Right lobe of liver (tissue), 6 donors: Measurements from ENCODE around the gene ZNF3. TPM values are rescaled to one million over a fixed set of nuclear protein-coding genes. Genes with fewer than 3 reads are reported as not detected.

Experiments
- ATAC-seq, 4 donors: fragments of 200-7000 bp; cut with Tn5 transposase; one replicate each; pipeline ENCODE4 v1.9.1; 2020; ENCODE audit warnings: mild to moderate bottlenecking in 4 of 4, moderate library complexity in 4 of 4
- DNase-seq, 3 donors: peaks; one replicate each; pipeline ENCODE4 v3.0.0-alpha.2; 2020
- H3K27ac ChIP-seq, 3 donors: fragments of 200-600 bp; one replicate each; pipeline ENCODE4 v1.8.0; 2022
- H3K27me3 ChIP-seq, 2 donors: fragments of 200-600 bp; one replicate each; pipeline ENCODE4 v1.8.0; 2022
- H3K36me3 ChIP-seq, 4 donors: fragments of 200-600 bp; sonication (generic) in 1 of 4; one replicate each; pipeline versions ENCODE4 v1.5.1 to v1.8.0; 2017 to 2022; ENCODE audit warnings: control low read depth in 1 of 4
- H3K4me1 ChIP-seq, 4 donors: fragments of 200-600 bp; sonication (generic) in 1 of 4; one replicate each; pipeline versions ENCODE4 v1.5.1 to v1.8.0; 2017 to 2022; ENCODE audit warnings: control low read depth in 1 of 4
- H3K4me3 ChIP-seq, 3 donors: fragments of 200-600 bp; one replicate each; pipeline ENCODE4 v1.8.0; 2022
- H3K9me3 ChIP-seq, 4 donors: fragments of 200-600 bp; sonication (generic) in 1 of 4; one replicate each; pipeline versions ENCODE4 v1.5.1 to v1.8.0; 2017 to 2022; ENCODE audit warnings: control low read depth in 1 of 4
- POLR2A ChIP-seq: fragments of 450-650 bp; IDR thresholded peaks from one replicate; pipeline ENCODE4 v1.6.1; 2017; ENCODE audit warnings: antibody characterized with exemption, mild to moderate bottlenecking
- WGBS: methylation state at CpG from one replicate; pipeline ENCODE4 v1.1.6; 2018; ENCODE audit warnings: low coverage, low lambda C conversion rate; ENCODE audit not compliant: insufficient coverage; ENCODE audit errors: missing lambda C conversion rate; 5-methylcytosine and 5-hydroxymethylcytosine counted together
- intact Hi-C, 2 donors: fragments of 100-400 bp; cut with DNase I; formaldehyde crosslinking; loops; one replicate each; pipeline versions ENCODE4 v1.11.2 to v1.14.1; 2022
- microRNA counts: library from miRNA; unstranded; fragments of <30 nt; microRNA quantifications from one replicate; lab custom pipeline; 2016
- microRNA-seq, 2 donors: library from miRNA; unstranded; fragments of <30 nt; microRNA quantifications; one replicate each; pipeline ENCODE4, GENCODE V29; 2019 to 2020
- small RNA-seq, 2 experiments: library from RNA; depleted of rRNA; stranded (forward); fragments of <200 nt; gene quantifications; one replicate each; pipeline ENCODE3, GENCODE V24; 2016
- total RNA-seq, 6 experiments: library from RNA; depleted of rRNA in 2 of 6; stranded (reverse); fragments of >200 nt in 2 of 6; fragmentation: NEBNext Ultra II Directional in 3 of 6; extraction: Animal tissue kit (Norgen Biotek cat#: 25700) in 3 of 6; gene quantifications; one replicate each; pipeline versions ENCODE4 v1.1.0 to v1.2.4, GENCODE V29; 2016 to 2023
- TF ChIP-seq, protein P1 (sequence below), 4 donors: fragments of 200-600 bp in 3 of 4; fragments of 450-650 bp in 1 of 4; IDR thresholded peaks; one replicate each; pipeline versions ENCODE4 v1.5.1 to v1.8.0; 2016 to 2022; ENCODE audit warnings: antibody characterized with exemption in 4 of 4, mild to moderate bottlenecking in 2 of 4
- donor health status: DM: no; HTN: yes; CAD: no.
- donor health status: DM: no; HTN: no; CAD: no.
- donor health status: DM: no; HTN: no; CAD: no.
- donor health status: DM: no; HTN: yes; CAD: no.
- donor health status: DM: no; HTN: yes; CAD: no.

ZNF3 gene
- total RNA-seq, 6 experiments from 2014 or later, result 9.7 to 18.8 (median 14.0) TPM

DNA sequence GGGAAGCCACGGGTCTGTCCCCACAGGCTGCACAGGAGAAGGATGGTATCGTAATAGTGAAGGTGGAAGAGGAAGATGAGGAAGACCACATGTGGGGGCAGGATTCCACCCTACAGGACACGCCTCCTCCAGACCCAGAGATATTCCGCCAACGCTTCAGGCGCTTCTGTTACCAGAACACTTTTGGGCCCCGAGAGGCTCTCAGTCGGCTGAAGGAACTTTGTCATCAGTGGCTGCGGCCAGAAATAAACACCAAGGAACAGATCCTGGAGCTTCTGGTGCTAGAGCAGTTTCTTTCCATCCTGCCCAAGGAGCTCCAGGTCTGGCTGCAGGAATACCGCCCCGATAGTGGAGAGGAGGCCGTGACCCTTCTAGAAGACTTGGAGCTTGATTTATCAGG, 58.0 kb downstream of the ZNF3 start:
- ATAC-seq (peak; percentile 4 to 31 (median 7)), DNase-seq (no peak)
- TF ChIP-seq, protein P1, sequence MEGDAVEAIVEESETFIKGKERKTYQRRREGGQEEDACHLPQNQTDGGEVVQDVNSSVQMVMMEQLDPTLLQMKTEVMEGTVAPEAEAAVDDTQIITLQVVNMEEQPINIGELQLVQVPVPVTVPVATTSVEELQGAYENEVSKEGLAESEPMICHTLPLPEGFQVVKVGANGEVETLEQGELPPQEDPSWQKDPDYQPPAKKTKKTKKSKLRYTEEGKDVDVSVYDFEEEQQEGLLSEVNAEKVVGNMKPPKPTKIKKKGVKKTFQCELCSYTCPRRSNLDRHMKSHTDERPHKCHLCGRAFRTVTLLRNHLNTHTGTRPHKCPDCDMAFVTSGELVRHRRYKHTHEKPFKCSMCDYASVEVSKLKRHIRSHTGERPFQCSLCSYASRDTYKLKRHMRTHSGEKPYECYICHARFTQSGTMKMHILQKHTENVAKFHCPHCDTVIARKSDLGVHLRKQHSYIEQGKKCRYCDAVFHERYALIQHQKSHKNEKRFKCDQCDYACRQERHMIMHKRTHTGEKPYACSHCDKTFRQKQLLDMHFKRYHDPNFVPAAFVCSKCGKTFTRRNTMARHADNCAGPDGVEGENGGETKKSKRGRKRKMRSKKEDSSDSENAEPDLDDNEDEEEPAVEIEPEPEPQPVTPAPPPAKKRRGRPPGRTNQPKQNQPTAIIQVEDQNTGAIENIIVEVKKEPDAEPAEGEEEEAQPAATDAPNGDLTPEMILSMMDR (IDR thresholded peaks at IDR 0.05), result no peak
- no peak for TF ChIP-seq POLR2A
- peaks cover 0 to 67% (median 30%) of the 10 kb centered on the region in 4 donors for H3K4me1 ChIP-seq
- peaks cover 0 to 58% (median 22%) of the 10 kb centered on the region in 4 donors for H3K36me3 ChIP-seq
- WGBS, result 31% methylated on average over 9 of the region's 12 CpGs
- H3K4me3 ChIP-seq, result peak overlapping the region in 2 of 3 donors; percentile 39 to 53
- no peaks in the 10 kb centered on the region for H3K9me3 ChIP-seq
- no peaks in the 10 kb centered on the region for H3K27me3 ChIP-seq
- H3K27ac ChIP-seq, result peak overlapping the region in 2 of 3 donors; percentile 72 to 83
- intact Hi-C loops, result no loop called here

GRCh38 chr7:100022621-100023020, 58.9 kb downstream of the ZNF3 start:
- H3K27ac ChIP-seq, result peak overlapping the region in 2 of 3 donors; percentile 72 to 83

DNA sequence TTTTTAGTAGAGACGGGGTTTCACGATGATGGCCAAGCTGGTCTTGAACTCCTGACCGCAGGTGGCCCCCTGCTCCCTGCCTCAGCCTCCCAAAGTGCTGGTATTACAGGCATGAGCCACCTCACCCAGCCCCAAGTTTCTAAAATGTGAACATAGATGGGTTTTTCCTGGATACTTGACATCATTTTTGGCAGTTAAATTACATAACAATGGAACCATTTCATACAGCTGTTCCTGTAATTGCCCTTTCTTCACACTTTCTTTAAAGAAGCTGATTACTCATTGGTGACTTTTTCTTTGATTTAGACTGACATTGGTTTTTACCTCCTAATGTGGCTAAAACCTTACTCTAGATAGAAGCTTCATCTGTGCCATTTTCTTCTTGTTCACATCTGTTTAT, 60.2 kb downstream of the ZNF3 start:
- intact Hi-C loops, result no loop called here
- H3K27ac ChIP-seq, result peak overlapping the region in 1 of 3 donors; percentile 65
- H3K9me3 ChIP-seq, result no peaks in the 10 kb centered on the region
- peaks cover 0 to 83% (median 35%) of the 10 kb centered on the region in 4 donors for H3K4me1 ChIP-seq
- TF ChIP-seq, protein P1 (IDR thresholded peaks at IDR 0.05), result no peak
- TF ChIP-seq POLR2A, result no peak
- no peaks in the 10 kb centered on the region for H3K27me3 ChIP-seq
- no peak for DNase-seq
- peaks cover 0 to 39% (median 19%) of the 10 kb centered on the region in 4 donors for H3K36me3 ChIP-seq
- ATAC-seq, result no peak
- no peak overlapping the region for H3K4me3 ChIP-seq
- WGBS, result no CpG with 5 or more reads among the region's 3 CpGs

More at GRCh38 chr7:100022621-100023020, 58.9 kb downstream of the ZNF3 start:
- DNase-seq (peak; percentile 51 to 90 (median 80)), ATAC-seq (peak; percentile 78 to 90 (median 88))
- Histone ChIP-seq H3K27me3 (no peaks in the 10 kb centered on the region), H3K4me3 (peak overlapping the region in 2 of 3 donors; percentile 39 to 53), H3K9me3 (no peaks in the 10 kb centered on the region), H3K36me3 (peaks cover 0 to 50% (median 22%) of the 10 kb centered on the region in 4 donors), H3K4me1 (peaks cover 0 to 76% (median 35%) of the 10 kb centered on the region in 4 donors)
- intact Hi-C loops, result no loop called here
- TF ChIP-seq, protein P1 (IDR thresholded peaks at IDR 0.05), result no peak
- TF ChIP-seq POLR2A, result no peak
- WGBS, result 15% methylated on average over 5 of the region's 5 CpGs

MicroRNAs within 50 kb of the gene (microRNA counts, 767-probe panel; counts per million panel counts)
- microRNA hsa-miR-106b-5p (lab: Ali Mortazavi, UCI) (237 counts per million), microRNA hsa-miR-25-3p (lab: Ali Mortazavi, UCI) (11,671 counts per million, percentile 69 among the panel's probes with 10 or more counts), microRNA hsa-miR-93-5p (lab: Ali Mortazavi, UCI) (10,907 counts per million, percentile 62 among the panel's probes with 10 or more counts)

Small RNA genes within 50 kb of the gene (microRNA-seq; reads per million reads assigned to microRNA genes)
- 1,437 to 1,735 reads per million in 2 donors for gene MIR106B
- 324 to 367 reads per million in 2 donors for gene MIR25
- gene MIR93, result 2,572 to 2,897 reads per million in 2 donors

Small RNA genes within 50 kb of the gene (small RNA-seq; reads per million reads assigned to genes)
- gene MIR106B (37.4 to 50.3 reads per million in 2 experiments), gene MIR25 (1,113 to 1,627 reads per million in 2 experiments), gene MIR93 (83.9 to 121 reads per million in 2 experiments)

Other genes with a start within 250 kb of the ZNF3 start
- not detected for gene OR2AE1, start 204.7 kb downstream of the ZNF3 start, total RNA-seq
- gene TRIM4, start 162.2 kb downstream of the ZNF3 start, total RNA-seq, result 10 to 100 TPM; 13.3 to 22.6 (median 16.3) TPM
- under 1 TPM; 0.17 to 0.86 (median 0.44) TPM for gene GJC3, start 152.1 kb downstream of the ZNF3 start, total RNA-seq
- 1,000 to 10,000 TPM in 4 of 6 experiments, 100 to 1,000 TPM in 2; 762 to 2,105 (median 1,328) TPM for gene AZGP1, start 105.7 kb downstream of the ZNF3 start, total RNA-seq
- gene ZKSCAN1, start 66.1 kb downstream of the ZNF3 start, total RNA-seq, result 100 to 1,000 TPM in 2 of 6 experiments, 10 to 100 TPM in 4; 24.5 to 147 (median 80.1) TPM
- 1 to 10 TPM; 4.3 to 8.1 (median 5.7) TPM for gene ZSCAN21, start 31.9 kb downstream of the ZNF3 start, total RNA-seq
- 10 to 100 TPM; 28.3 to 49.7 (median 42.7) TPM for gene COPS6, start 7.2 kb upstream of the ZNF3 start, total RNA-seq
- gene MCM7, start 19.7 kb upstream of the ZNF3 start, total RNA-seq, result 10 to 100 TPM; 12.6 to 25.9 (median 20.8) TPM
- 1 to 10 TPM; 2.7 to 7.3 (median 4.3) TPM for gene AP4M1, start 19.9 kb upstream of the ZNF3 start, total RNA-seq
- gene TAF6, start 37.6 kb upstream of the ZNF3 start, total RNA-seq, result 10 to 100 TPM; 11.1 to 27.2 (median 15.8) TPM
- 1 to 10 TPM; 2.9 to 4.9 (median 3.9) TPM for gene CNPY4, start 37.9 kb upstream of the ZNF3 start, total RNA-seq
- gene MBLAC1, start 45.2 kb upstream of the ZNF3 start, total RNA-seq, result 1 to 10 TPM in 3 of 6 experiments, under 1 TPM in 3; 0.35 to 2.7 (median 1.1) TPM
- 10 to 100 TPM; 35.8 to 66.6 (median 44.9) TPM for gene LAMTOR4, start 67.2 kb upstream of the ZNF3 start, total RNA-seq
- 10 to 100 TPM in 4 of 6 experiments, 1 to 10 TPM in 2; 8.2 to 14.6 (median 10.3) TPM for gene TRAPPC14, start 77.0 kb upstream of the ZNF3 start, total RNA-seq
- 1 to 10 TPM in 1 of 6 experiments, under 1 TPM in 4, not detected in 1; 0.12 to 1.1 (median 0.56) TPM for gene GAL3ST4, start 86.9 kb upstream of the ZNF3 start, total RNA-seq
- under 1 TPM in 2 of 6 experiments, not detected in 4; 0.35 to 0.40 TPM for gene GPC2, start 95.7 kb upstream of the ZNF3 start, total RNA-seq
- gene STAG3, start 96.2 kb upstream of the ZNF3 start, total RNA-seq, result 1 to 10 TPM in 4 of 6 experiments, under 1 TPM in 2; 0.81 to 5.9 (median 4.4) TPM
- gene PVRIG, start 138.2 kb upstream of the ZNF3 start, total RNA-seq, result under 1 TPM in 3 of 6 experiments, not detected in 3; 0.17 to 0.89 (median 0.37) TPM
- gene SPDYE3, start 226.0 kb upstream of the ZNF3 start, total RNA-seq, result not detected